BE2C (cell line): ENCODE results near the gene SMYD5.

Experiments
- DNase-seq: peaks from one replicate; pipeline ENCODE4 v3.0.0-alpha.2; 2020
- H3K27me3 ChIP-seq: fragments of 250-450 bp; sonication (Bioruptor Pico); 2 replicates; pipeline ENCODE4 v1.5.1; 2020; ENCODE audit warnings: mild to moderate bottlenecking
- H3K36me3 ChIP-seq: fragments of 250-450 bp; sonication (Bioruptor Pico); 2 replicates; pipeline ENCODE4 v1.5.1; 2020; ENCODE audit warnings: mild to moderate bottlenecking
- H3K4me1 ChIP-seq: fragments of 250-450 bp; sonication (Bioruptor Pico); 2 replicates; pipeline ENCODE4 v1.5.1; 2020
- H3K4me3 ChIP-seq: 2 replicates; pipeline ENCODE4 v1.5.1; 2011; ENCODE audit warnings: low read depth, low read length
- H3K9me3 ChIP-seq: fragments of 250-450 bp; sonication (Bioruptor Pico); 2 replicates; pipeline ENCODE4 v1.5.1; 2020
- CTCF ChIP-seq: IDR thresholded peaks from 2 replicates; pipeline ENCODE4 v1.5.1; 2012; ENCODE audit warnings: mild to moderate bottlenecking, low read depth, low read length

Gene SMYD5

GRCh38 chr2:73256618-73256922, 42.5 kb downstream of the SMYD5 start:
- no peak for TF ChIP-seq CTCF
- no peaks in the 10 kb centered on the region for H3K4me1 ChIP-seq
- no peak for DNase-seq
- H3K4me3 ChIP-seq: no peak overlapping the region
- peaks cover 12% of the 10 kb centered on the region for H3K36me3 ChIP-seq
- H3K27me3 ChIP-seq: no peaks in the 10 kb centered on the region
- H3K9me3 ChIP-seq: no peaks in the 10 kb centered on the region

DNA sequence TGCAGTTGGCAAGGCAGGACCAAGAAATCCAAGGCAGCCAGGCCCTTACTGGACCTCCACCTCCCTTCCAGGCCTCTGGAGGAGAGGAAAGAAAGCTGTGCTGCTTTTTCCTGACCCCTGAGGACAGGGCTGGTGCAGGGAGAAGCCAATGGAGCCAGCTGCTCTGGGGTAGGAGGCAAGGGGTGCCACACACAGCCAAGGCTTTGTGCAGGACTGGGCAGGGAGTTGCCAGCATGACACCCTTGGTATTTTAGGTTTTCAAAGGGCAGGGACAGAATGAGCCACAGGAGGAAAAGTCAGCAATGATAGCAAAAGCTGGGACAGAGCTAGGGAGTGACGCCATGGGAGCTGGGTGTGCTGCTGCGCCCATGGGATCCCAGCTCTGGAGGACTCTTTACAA, 43.0 kb downstream of the SMYD5 start:
- Histone ChIP-seq H3K36me3 (peaks cover 12% of the 10 kb centered on the region), H3K4me3 (no peak overlapping the region), H3K27me3 (no peaks in the 10 kb centered on the region), H3K4me1 (no peaks in the 10 kb centered on the region), H3K9me3 (no peaks in the 10 kb centered on the region)
- DNase-seq: no peak
- no peak for TF ChIP-seq CTCF

DNA sequence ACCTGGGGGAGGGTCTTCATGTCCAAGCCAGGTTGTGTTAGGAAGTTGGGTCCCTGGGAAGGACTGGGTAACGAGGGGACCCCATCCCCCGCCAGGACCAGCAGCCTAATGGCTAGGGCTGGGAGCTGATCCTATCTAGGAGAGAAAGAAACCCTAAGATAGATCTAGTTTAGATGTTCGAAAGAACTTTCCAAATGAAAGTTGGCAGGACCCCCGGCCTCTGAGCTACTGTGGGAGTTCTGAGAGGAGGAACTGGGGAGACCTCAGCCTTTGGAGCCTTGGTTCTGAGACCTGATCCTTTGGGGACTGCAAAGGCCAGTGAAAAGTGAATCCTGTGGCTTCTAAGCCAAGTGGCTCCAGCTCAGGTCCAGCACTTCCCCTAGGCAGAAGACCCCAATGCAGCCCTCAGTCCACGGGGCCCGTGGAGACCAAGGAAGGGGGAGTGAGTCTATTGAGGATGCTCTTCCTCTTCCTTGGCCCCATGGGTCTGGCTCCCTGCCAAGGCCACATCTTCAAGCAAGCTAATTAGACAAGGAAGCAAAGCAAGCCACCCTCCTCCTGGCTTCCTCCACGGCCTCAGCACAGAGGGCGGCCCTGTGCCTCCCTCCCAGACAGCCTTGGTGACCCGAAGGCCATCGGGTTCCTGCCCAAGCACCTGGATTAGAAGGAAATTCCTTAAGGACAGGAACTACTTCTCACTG, 43.5 kb downstream of the SMYD5 start:
- Histone ChIP-seq H3K4me1 (no peaks in the 10 kb centered on the region), H3K36me3 (peaks cover 10% of the 10 kb centered on the region), H3K9me3 (no peaks in the 10 kb centered on the region), H3K27me3 (no peaks in the 10 kb centered on the region), H3K4me3 (no peak overlapping the region)
- TF ChIP-seq CTCF: no peak
- DNase-seq: no peak

GRCh38 chr2:73258186-73258912, 44.3 kb downstream of the SMYD5 start:
- H3K36me3 ChIP-seq: peaks cover 5% of the 10 kb centered on the region
- DNase-seq: no peak
- TF ChIP-seq CTCF: no peak

DNA sequence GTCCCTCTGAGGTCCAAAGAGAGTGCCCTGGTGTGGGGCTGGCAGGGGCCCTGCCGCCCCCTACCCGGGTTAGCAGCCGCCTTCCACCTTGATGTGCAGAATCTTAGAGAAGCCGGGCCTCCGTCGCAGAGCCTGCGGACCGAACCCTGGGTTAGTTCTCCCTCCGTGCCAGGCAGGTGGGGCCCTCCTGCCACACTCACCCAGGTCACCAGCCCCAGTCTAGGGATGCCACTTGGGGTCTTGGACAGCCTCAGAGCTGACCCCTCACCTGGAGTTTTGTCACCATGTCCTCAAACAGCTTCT, 44.8 kb downstream of the SMYD5 start:
- H3K27me3 ChIP-seq: no peaks in the 10 kb centered on the region
- H3K4me1 ChIP-seq: no peaks in the 10 kb centered on the region
- no peak overlapping the region for H3K4me3 ChIP-seq
- peaks cover 4% of the 10 kb centered on the region for H3K36me3 ChIP-seq
- TF ChIP-seq CTCF: no peak
- no peak for DNase-seq
- no peaks in the 10 kb centered on the region for H3K9me3 ChIP-seq

More at GRCh38 chr2:73258186-73258912, 44.3 kb downstream of the SMYD5 start:
- no peaks in the 10 kb centered on the region for H3K27me3 ChIP-seq
- H3K4me1 ChIP-seq: no peaks in the 10 kb centered on the region
- H3K4me3 ChIP-seq: no peak overlapping the region
- H3K9me3 ChIP-seq: no peaks in the 10 kb centered on the region

DNA sequence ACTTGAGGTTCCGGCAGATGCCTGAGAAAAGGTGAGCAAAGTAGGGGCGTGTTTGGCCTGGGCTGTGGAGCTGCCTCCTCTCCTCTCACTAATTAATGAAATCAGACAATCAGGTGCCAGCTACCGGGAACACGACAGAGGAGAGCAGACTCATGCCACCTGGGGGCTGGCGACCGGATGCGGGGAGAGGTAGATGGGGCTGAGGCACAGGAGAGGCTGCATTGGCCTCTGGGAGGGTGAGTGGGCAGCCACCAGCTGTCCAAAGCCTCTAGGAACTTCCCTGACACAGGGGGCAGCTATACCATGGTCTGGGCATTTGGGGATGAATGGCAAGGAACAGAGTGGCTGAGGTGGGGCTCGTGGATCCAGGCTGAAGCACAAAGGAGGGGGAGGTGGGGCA, 45.2 kb downstream of the SMYD5 start:
- H3K36me3 ChIP-seq: peaks cover 2% of the 10 kb centered on the region
- H3K4me1 ChIP-seq: no peaks in the 10 kb centered on the region
- DNase-seq: no peak
- H3K4me3 ChIP-seq: no peak overlapping the region
- TF ChIP-seq CTCF: no peak
- no peaks in the 10 kb centered on the region for H3K9me3 ChIP-seq
- H3K27me3 ChIP-seq: no peaks in the 10 kb centered on the region
